ENCODE results near the gene DFFA.
"Not testable (repeated sequence)": the region's sequence is repeated elsewhere in the genome, so short reads cannot be mapped to it uniquely, and the experiment has no call there.

Gene DFFA

GRCh38 chr1:10459184-10459583, 13.1 kb downstream of the DFFA start:
- H3K9ac ChIP-seq (ENCODE audit: low read depth, low read length) = no peak overlapping the region; the same call in 1 of the 2 replicates
- H3K4me1 ChIP-seq (ENCODE audit: insufficient read depth, low read length) = 0 out of 2 replicates have a peak, but pooled peaks cover 3% of the 10 kb centered on the region
- H3K9me3 ChIP-seq (ENCODE audit: control insufficient read depth, insufficient read depth, low read length) = no peaks in the 10 kb centered on the region
- H3K36me3 ChIP-seq (ENCODE audit: insufficient read depth, low read length) = peaks cover 5% of the 10 kb centered on the region

GRCh38 chr1:10457875-10458274, 14.5 kb downstream of the DFFA start:
- Histone ChIP-seq H3K9ac (ENCODE audit: low read depth, low read length) (no peak overlapping the region), H3K4me1 (ENCODE audit: insufficient read depth, low read length) (0 out of 2 replicates have a peak, but pooled peaks cover 3% of the 10 kb centered on the region)

GRCh38 chr1:10457462-10457861, 14.9 kb downstream of the DFFA start:
- not testable (repeated sequence) for H3K36me3 ChIP-seq (ENCODE audit: insufficient read depth, low read length); H3K4me1 ChIP-seq (ENCODE audit: insufficient read depth, low read length); H3K9me3 ChIP-seq (ENCODE audit: control insufficient read depth, insufficient read depth, low read length); H3K9ac ChIP-seq (ENCODE audit: low read depth, low read length)

More at GRCh38 chr1:10457875-10458274, 14.5 kb downstream of the DFFA start:
- H3K36me3 ChIP-seq (ENCODE audit: insufficient read depth, low read length) = peaks cover 5% of the 10 kb centered on the region
- H3K9me3 ChIP-seq (ENCODE audit: control insufficient read depth, insufficient read depth, low read length) = no peaks in the 10 kb centered on the region

GRCh38 chr1:10456661-10457060, 15.7 kb downstream of the DFFA start:
- no peak overlapping the region for H3K9ac ChIP-seq (ENCODE audit: low read depth, low read length)
- peaks cover 5% of the 10 kb centered on the region; the same call in 1 of the 2 replicates for H3K36me3 ChIP-seq (ENCODE audit: insufficient read depth, low read length)
- no peaks in the 10 kb centered on the region for H3K9me3 ChIP-seq (ENCODE audit: control insufficient read depth, insufficient read depth, low read length)
- 0 out of 2 replicates have a peak, but pooled peaks cover 5% of the 10 kb centered on the region for H3K4me1 ChIP-seq (ENCODE audit: insufficient read depth, low read length)

GRCh38 chr1:10456048-10456447, 16.3 kb downstream of the DFFA start:
- H3K4me1 ChIP-seq (ENCODE audit: insufficient read depth, low read length) = peaks cover 11% of the 10 kb centered on the region
- peaks cover 1% of the 10 kb centered on the region; the same call in 1 of the 2 replicates for H3K36me3 ChIP-seq (ENCODE audit: insufficient read depth, low read length)
- no peaks in the 10 kb centered on the region for H3K9me3 ChIP-seq (ENCODE audit: control insufficient read depth, insufficient read depth, low read length)
- no peak overlapping the region for H3K9ac ChIP-seq (ENCODE audit: low read depth, low read length)

- Histone ChIP-seq H3K4me1 (ENCODE audit: insufficient read depth, low read length) (peaks cover 14% of the 10 kb centered on the region), H3K9me3 (ENCODE audit: control insufficient read depth, insufficient read depth, low read length) (no peaks in the 10 kb centered on the region), H3K9ac (ENCODE audit: low read depth, low read length) (peak overlapping the region; percentile 2; the same call in 1 of the 2 replicates), H3K36me3 (ENCODE audit: insufficient read depth, low read length) (no peaks in the 10 kb centered on the region)
Measured at GRCh38 chr1:10451287-10451686, 21.0 kb downstream of the DFFA start.

- Histone ChIP-seq H3K9me3 (ENCODE audit: control insufficient read depth, insufficient read depth, low read length) (no peaks in the 10 kb centered on the region), H3K36me3 (ENCODE audit: insufficient read depth, low read length) (no peaks in the 10 kb centered on the region), H3K4me1 (ENCODE audit: insufficient read depth, low read length) (peaks cover 14% of the 10 kb centered on the region), H3K9ac (ENCODE audit: low read depth, low read length) (no peak overlapping the region)
Measured at GRCh38 chr1:10450836-10451235, 21.5 kb downstream of the DFFA start.

GRCh38 chr1:10450156-10450814, 22.0 kb downstream of the DFFA start:
- Histone ChIP-seq H3K9me3 (ENCODE audit: control insufficient read depth, insufficient read depth, low read length) (no peaks in the 10 kb centered on the region), H3K4me1 (ENCODE audit: insufficient read depth, low read length) (peaks cover 14% of the 10 kb centered on the region), H3K36me3 (ENCODE audit: insufficient read depth, low read length) (no peaks in the 10 kb centered on the region), H3K9ac (ENCODE audit: low read depth, low read length) (no peak overlapping the region)

GRCh38 chr1:10449751-10450150, 22.6 kb downstream of the DFFA start, which contains the start of gene CORT:
CORT (plus strand) TSS chr1:10450031; CDS start chr1:10450224, 193 bp downstream.
- Histone ChIP-seq H3K9ac (ENCODE audit: low read depth, low read length) (no peak within 1 kb of the TSS), H3K4me1 (ENCODE audit: insufficient read depth, low read length) (peaks cover 14% of the 10 kb centered on the region), H3K36me3 (ENCODE audit: insufficient read depth, low read length) (no peaks in the 10 kb centered on the region), H3K9me3 (ENCODE audit: control insufficient read depth, insufficient read depth, low read length) (no peaks in the 10 kb centered on the region)

GRCh38 chr1:10446790-10447422, 25.4 kb downstream of the DFFA start:
- Histone ChIP-seq H3K9ac (ENCODE audit: low read depth, low read length) (no peak overlapping the region), H3K4me1 (ENCODE audit: insufficient read depth, low read length) (peaks cover 14% of the 10 kb centered on the region), H3K9me3 (ENCODE audit: control insufficient read depth, insufficient read depth, low read length) (no peaks in the 10 kb centered on the region), H3K36me3 (ENCODE audit: insufficient read depth, low read length) (no peaks in the 10 kb centered on the region)

- Histone ChIP-seq H3K9me3 (ENCODE audit: control insufficient read depth, insufficient read depth, low read length) (no peaks in the 10 kb centered on the region), H3K9ac (ENCODE audit: low read depth, low read length) (no peak overlapping the region), H3K4me1 (ENCODE audit: insufficient read depth, low read length) (peaks cover 3% of the 10 kb centered on the region; the same call in 1 of the 2 replicates), H3K36me3 (ENCODE audit: insufficient read depth, low read length) (peaks cover 5% of the 10 kb centered on the region; the same call in 1 of the 2 replicates)
Measured at GRCh38 chr1:10444795-10445397, 27.4 kb downstream of the DFFA start.

- no peaks in the 10 kb centered on the region for H3K9me3 ChIP-seq (ENCODE audit: control insufficient read depth, insufficient read depth, low read length)
- H3K9ac ChIP-seq (ENCODE audit: low read depth, low read length) = no peak overlapping the region
- H3K36me3 ChIP-seq (ENCODE audit: insufficient read depth, low read length) = peaks cover 5% of the 10 kb centered on the region; the same call in 1 of the 2 replicates
Measured at GRCh38 chr1:10444248-10444647, 28.1 kb downstream of the DFFA start.

GRCh38 chr1:10440794-10441193, 31.5 kb downstream of the DFFA start:
- Histone ChIP-seq H3K9ac (ENCODE audit: low read depth, low read length) (no peak overlapping the region), H3K9me3 (ENCODE audit: control insufficient read depth, insufficient read depth, low read length) (no peaks in the 10 kb centered on the region), H3K4me1 (ENCODE audit: insufficient read depth, low read length) (no peaks in the 10 kb centered on the region), H3K36me3 (ENCODE audit: insufficient read depth, low read length) (peaks cover 5% of the 10 kb centered on the region; the same call in 1 of the 2 replicates)

More at GRCh38 chr1:10444248-10444647, 28.1 kb downstream of the DFFA start:
- no peaks in the 10 kb centered on the region for H3K4me1 ChIP-seq (ENCODE audit: insufficient read depth, low read length)

GRCh38 chr1:10440305-10440704, 32.0 kb downstream of the DFFA start:
- no peaks in the 10 kb centered on the region for H3K4me1 ChIP-seq (ENCODE audit: insufficient read depth, low read length)
- peaks cover 5% of the 10 kb centered on the region; the same call in 1 of the 2 replicates for H3K36me3 ChIP-seq (ENCODE audit: insufficient read depth, low read length)
- H3K9me3 ChIP-seq (ENCODE audit: control insufficient read depth, insufficient read depth, low read length) = no peaks in the 10 kb centered on the region

More at GRCh38 chr1:10440305-10440704, 32.0 kb downstream of the DFFA start:
- no peak overlapping the region for H3K9ac ChIP-seq (ENCODE audit: low read depth, low read length)

Data from ES-I3 (cell line).